Liver (tissue), 9 donors: ENCODE data around the gene ARHGAP30. TPM values are rescaled to one million over a fixed set of nuclear protein-coding genes. Genes with fewer than 3 reads are reported as not detected.

ENCODE experiments used
- DNase-seq: peaks from one replicate; pipeline ENCODE4 v3.0.0-alpha.2; 2017; ENCODE audit warnings: low spot score
- H3K27ac ChIP-seq, 2 donors: one replicate each; pipeline ENCODE4 v1.7.0; 2013; ENCODE audit warnings: inconsistent platforms in 2 of 2, low read length in 2 of 2, control low read depth in 1 of 2, low read depth in 1 of 2, mild to moderate bottlenecking in 1 of 2
- H3K27me3 ChIP-seq, 4 donors: one replicate each; pipeline versions ENCODE4 v1.6.1 to v1.7.0; 2013; ENCODE audit warnings: low read length in 3 of 4, inconsistent platforms in 1 of 4, mild to moderate bottlenecking in 1 of 4, moderate library complexity in 1 of 4; ENCODE audit not compliant: control insufficient read depth in 4 of 4, insufficient read depth in 4 of 4
- H3K36me3 ChIP-seq, 4 donors: one replicate each; pipeline versions ENCODE4 v1.6.1 to v1.7.0; 2013; ENCODE audit warnings: low read length in 3 of 4, mild to moderate bottlenecking in 3 of 4, low read depth in 1 of 4, moderate library complexity in 1 of 4; ENCODE audit not compliant: control insufficient read depth in 4 of 4, insufficient read depth in 3 of 4
- H3K4me1 ChIP-seq, 4 donors: one replicate each; pipeline versions ENCODE4 v1.6.1 to v1.7.0; 2013; ENCODE audit warnings: low read length in 3 of 4, mild to moderate bottlenecking in 3 of 4, moderate library complexity in 1 of 4; ENCODE audit not compliant: control insufficient read depth in 4 of 4, insufficient read depth in 4 of 4
- H3K4me3 ChIP-seq, 3 donors: one replicate each; pipeline versions ENCODE4 v1.6.1 to v1.7.0; 2013; ENCODE audit warnings: low read length in 3 of 3, control low read depth in 1 of 3, low read depth in 1 of 3, mild to moderate bottlenecking in 1 of 3
- H3K9ac ChIP-seq, 2 donors: one replicate each; pipeline ENCODE4 v1.7.0; 2013; ENCODE audit warnings: low read length in 2 of 2, mild to moderate bottlenecking in 2 of 2, moderate library complexity in 2 of 2, control low read depth in 1 of 2, low read depth in 1 of 2
- H3K9me3 ChIP-seq, 4 donors: one replicate each; pipeline versions ENCODE4 v1.6.1 to v1.7.0; 2013; ENCODE audit warnings: low read length in 3 of 4; ENCODE audit not compliant: control insufficient read depth in 4 of 4
- ATF3 ChIP-seq: IDR thresholded peaks from 2 replicates; pipeline ENCODE4 v1.6.1; 2016; ENCODE audit warnings: antibody characterized with exemption
- CTCF ChIP-seq: fragments of 150-350 bp; IDR thresholded peaks from 2 replicates; pipeline ENCODE4 v1.5.1; 2017; ENCODE audit warnings: improper control_type of control experiment, low read depth, low read length; ENCODE audit not compliant: missing input control
- EGR1 ChIP-seq, 2 donors: IDR thresholded peaks; 2 replicates each; pipeline ENCODE4 v1.6.1; 2016 to 2018; ENCODE audit warnings: antibody characterized with exemption in 2 of 2, low read depth in 2 of 2
- FOXA1 ChIP-seq: IDR thresholded peaks from 2 replicates; pipeline ENCODE4 v1.6.1; 2016; ENCODE audit warnings: antibody characterized with exemption
- FOXA2 ChIP-seq: IDR thresholded peaks from 2 replicates; pipeline ENCODE4 v1.6.1; 2016; ENCODE audit warnings: antibody characterized with exemption
- GABPA ChIP-seq, 2 donors: IDR thresholded peaks in 1 of 2; conservative IDR thresholded peaks in 1 of 2; 2 replicates each; pipeline ENCODE4 v1.6.1; 2016; ENCODE audit warnings: antibody characterized with exemption in 2 of 2, mild to moderate bottlenecking in 1 of 2, moderate library complexity in 1 of 2
- HNF4A ChIP-seq, 2 donors: conservative IDR thresholded peaks; 2 replicates each; pipeline ENCODE4 v1.6.1; 2016; ENCODE audit warnings: antibody characterized with exemption in 2 of 2, mild to moderate bottlenecking in 2 of 2
- HNF4G ChIP-seq: IDR thresholded peaks from 2 replicates; pipeline ENCODE4 v1.6.1; 2016; ENCODE audit warnings: antibody characterized with exemption
- JUND ChIP-seq, 2 donors: IDR thresholded peaks; 2 replicates each; pipeline ENCODE4 v1.6.1; 2016; ENCODE audit warnings: antibody characterized with exemption in 2 of 2
- NR2F2 ChIP-seq: IDR thresholded peaks from 2 replicates; pipeline ENCODE4 v1.6.1; 2016; ENCODE audit warnings: antibody characterized with exemption
- RAD21 ChIP-seq, 2 donors: IDR thresholded peaks; 2 replicates each; pipeline ENCODE4 v1.6.1; 2016; ENCODE audit warnings: antibody characterized with exemption in 2 of 2, mild to moderate bottlenecking in 2 of 2
- REST ChIP-seq: IDR thresholded peaks from 2 replicates; pipeline ENCODE4 v1.6.1; 2016; ENCODE audit warnings: antibody characterized with exemption, mild to moderate bottlenecking
- RXRA ChIP-seq, 2 donors: IDR thresholded peaks; 2 replicates each; pipeline ENCODE4 v1.6.1; 2017 to 2018; ENCODE audit warnings: antibody characterized with exemption in 2 of 2, mild to moderate bottlenecking in 1 of 2
- TAF1 ChIP-seq: conservative IDR thresholded peaks from 2 replicates; pipeline ENCODE4 v1.6.1; 2016; ENCODE audit warnings: antibody characterized with exemption, mild to moderate bottlenecking
- YY1 ChIP-seq: IDR thresholded peaks from 2 replicates; pipeline ENCODE4 v1.6.1; 2016; ENCODE audit warnings: antibody characterized with exemption, mild to moderate bottlenecking
- WGBS: extraction: QIAGEN DNeasy Blood & Tissue Kit; methylation state at CpG from one replicate; pipeline ENCODE4 v1.1.7; 2013; 5-methylcytosine and 5-hydroxymethylcytosine counted together
- polyA plus RNA-seq, 2 donors: library from polyadenylated mRNA; stranded (reverse) in 1 of 2; unstranded in 1 of 2; fragments of 200-250 nt in 1 of 2; fragments of >200 nt in 1 of 2; fragmentation: Nextera tagmentation in 1 of 2; extraction: Ambion mirVana in 1 of 2; gene quantifications; one replicate each; pipeline versions ENCODE4 v1.2.1 to v1.2.3, GENCODE V29; 2013 to 2015
- total RNA-seq, 2 donors: library from RNA; depleted of rRNA; stranded (reverse); fragments of >200 nt; gene quantifications; one replicate each; pipeline ENCODE4 v1.2.3, GENCODE V29; 2014
- TF ChIP-seq, protein P1 (sequence below): IDR thresholded peaks from 2 replicates; pipeline ENCODE4 v1.6.1; 2016; ENCODE audit warnings: antibody characterized with exemption
- donor health status: healthy.
- donor health status: healthy.
- donor health status: healthy.
- donor health status: healthy.
- donor health status: healthy.

ARHGAP30 gene
- total and polyA plus RNA-seq, 4 donors = 1.2 to 8.9 (median 5.0) TPM

- peaks cover 0 to 35% (median 26%) of the 10 kb centered on the region in 4 donors for H3K36me3 ChIP-seq
- no peaks in the 10 kb centered on the region for H3K27me3 ChIP-seq
- no peaks in the 10 kb centered on the region for H3K9me3 ChIP-seq
- no peak for DNase-seq
- WGBS = 97% methylated on average over 5 of the region's 5 CpGs
- H3K27ac ChIP-seq = no peak overlapping the region
- no peak overlapping the region for H3K4me3 ChIP-seq
- TF ChIP-seq JUND (IDR thresholded peaks at IDR 0.05) = no peak
- TF ChIP-seq NR2F2 = no peak
- TF ChIP-seq, protein P1, sequence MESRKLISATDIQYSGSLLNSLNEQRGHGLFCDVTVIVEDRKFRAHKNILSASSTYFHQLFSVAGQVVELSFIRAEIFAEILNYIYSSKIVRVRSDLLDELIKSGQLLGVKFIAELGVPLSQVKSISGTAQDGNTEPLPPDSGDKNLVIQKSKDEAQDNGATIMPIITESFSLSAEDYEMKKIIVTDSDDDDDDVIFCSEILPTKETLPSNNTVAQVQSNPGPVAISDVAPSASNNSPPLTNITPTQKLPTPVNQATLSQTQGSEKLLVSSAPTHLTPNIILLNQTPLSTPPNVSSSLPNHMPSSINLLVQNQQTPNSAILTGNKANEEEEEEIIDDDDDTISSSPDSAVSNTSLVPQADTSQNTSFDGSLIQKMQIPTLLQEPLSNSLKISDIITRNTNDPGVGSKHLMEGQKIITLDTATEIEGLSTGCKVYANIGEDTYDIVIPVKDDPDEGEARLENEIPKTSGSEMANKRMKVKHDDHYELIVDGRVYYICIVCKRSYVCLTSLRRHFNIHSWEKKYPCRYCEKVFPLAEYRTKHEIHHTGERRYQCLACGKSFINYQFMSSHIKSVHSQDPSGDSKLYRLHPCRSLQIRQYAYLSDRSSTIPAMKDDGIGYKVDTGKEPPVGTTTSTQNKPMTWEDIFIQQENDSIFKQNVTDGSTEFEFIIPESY = no peak
- TF ChIP-seq GABPA (IDR thresholded peaks at IDR 0.05 in 1 of 2, conservative IDR thresholded peaks at IDR 0.05 in 1 of 2) = no peak
- no peak for TF ChIP-seq FOXA2
- TF ChIP-seq REST = no peak
- no peak for TF ChIP-seq YY1
- TF ChIP-seq TAF1 = no peak
- TF ChIP-seq RXRA (IDR thresholded peaks at IDR 0.05) = no peak
- TF ChIP-seq HNF4A (conservative IDR thresholded peaks at IDR 0.05) = no peak
- TF ChIP-seq FOXA1 = no peak
- no peak for TF ChIP-seq CTCF
- no peak for TF ChIP-seq RAD21 (IDR thresholded peaks at IDR 0.05)
- no peak for TF ChIP-seq ATF3
- TF ChIP-seq EGR1 (IDR thresholded peaks at IDR 0.05; ENCODE audit: low read depth in 2 of 2) = no peak
- TF ChIP-seq HNF4G = no peak
- H3K9ac ChIP-seq = no peak overlapping the region
- peaks cover 0 to 5% (median 1%) of the 10 kb centered on the region in 4 donors for H3K4me1 ChIP-seq
These were observed 70.3 kb downstream of the ARHGAP30 start for GRCh38 chr1:160999376-160999775.
